Fibroblast of lung (primary cell): ENCODE data around the gene BCL11A.

ENCODE experiments used
- EZH2 ChIP-seq: IDR thresholded peaks from 2 replicates; pipeline ENCODE4 v1.5.1; 2012; ENCODE audit warnings: low read length, control low read depth, mild to moderate bottlenecking; ENCODE audit errors: missing control alignments
- TF ChIP-seq, protein P1 (sequence below), 2 donors: IDR thresholded peaks in 1 of 2; conservative IDR thresholded peaks in 1 of 2; 1 replicate in 1 of 2; 2 replicates in 1 of 2; pipeline ENCODE4 v1.5.1; 2011 to 2012; ENCODE audit warnings: low read length in 2 of 2, control low read depth in 1 of 2, inconsistent platforms in 1 of 2, low read depth in 1 of 2, mild to moderate bottlenecking in 1 of 2

DNA sequence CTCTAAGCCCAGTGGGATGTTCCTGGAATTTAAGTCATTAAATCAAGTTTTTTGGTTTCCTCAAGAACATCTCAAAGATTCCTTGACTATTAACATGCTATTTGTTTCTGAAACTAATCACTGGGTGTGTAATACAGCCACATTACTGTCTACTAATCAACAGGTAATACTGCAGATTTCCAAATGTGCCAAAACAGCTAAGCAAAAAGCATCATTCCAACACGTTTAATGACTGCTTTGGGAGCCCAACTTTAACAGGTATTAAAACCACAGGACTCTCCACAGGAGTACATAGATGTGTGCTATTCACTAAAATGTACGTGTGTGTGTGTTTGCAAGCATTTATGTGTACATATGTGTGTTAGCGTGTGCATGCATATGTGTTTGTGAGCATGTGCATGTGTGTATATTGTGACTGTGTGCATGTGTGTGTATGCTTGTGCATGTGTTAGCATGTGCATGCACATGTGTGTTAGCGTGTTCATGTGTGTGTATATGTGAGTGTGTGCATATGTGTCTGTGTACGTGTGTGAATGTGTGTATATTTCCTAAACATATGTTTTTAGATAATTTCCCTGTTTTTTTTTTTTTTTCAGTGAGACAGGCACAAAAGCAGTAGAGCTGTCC, 80.7 kb downstream of the BCL11A start:
- no peak for TF ChIP-seq EZH2
- TF ChIP-seq, protein P1, sequence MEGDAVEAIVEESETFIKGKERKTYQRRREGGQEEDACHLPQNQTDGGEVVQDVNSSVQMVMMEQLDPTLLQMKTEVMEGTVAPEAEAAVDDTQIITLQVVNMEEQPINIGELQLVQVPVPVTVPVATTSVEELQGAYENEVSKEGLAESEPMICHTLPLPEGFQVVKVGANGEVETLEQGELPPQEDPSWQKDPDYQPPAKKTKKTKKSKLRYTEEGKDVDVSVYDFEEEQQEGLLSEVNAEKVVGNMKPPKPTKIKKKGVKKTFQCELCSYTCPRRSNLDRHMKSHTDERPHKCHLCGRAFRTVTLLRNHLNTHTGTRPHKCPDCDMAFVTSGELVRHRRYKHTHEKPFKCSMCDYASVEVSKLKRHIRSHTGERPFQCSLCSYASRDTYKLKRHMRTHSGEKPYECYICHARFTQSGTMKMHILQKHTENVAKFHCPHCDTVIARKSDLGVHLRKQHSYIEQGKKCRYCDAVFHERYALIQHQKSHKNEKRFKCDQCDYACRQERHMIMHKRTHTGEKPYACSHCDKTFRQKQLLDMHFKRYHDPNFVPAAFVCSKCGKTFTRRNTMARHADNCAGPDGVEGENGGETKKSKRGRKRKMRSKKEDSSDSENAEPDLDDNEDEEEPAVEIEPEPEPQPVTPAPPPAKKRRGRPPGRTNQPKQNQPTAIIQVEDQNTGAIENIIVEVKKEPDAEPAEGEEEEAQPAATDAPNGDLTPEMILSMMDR (conservative IDR thresholded peaks at IDR 0.05 in 1 of 2, IDR thresholded peaks at IDR 0.05 in 1 of 2; ENCODE audit: low read depth in 1 of 2, low read length in 2 of 2), result no peak
